Neural cell (in vitro differentiated cells): Measurements from ENCODE around the gene DPP6. TPM values are rescaled to one million over a fixed set of nuclear protein-coding genes. Genes with fewer than 3 reads are reported as not detected.

ENCODE experiments used
- H2AFZ ChIP-seq: fragments of 200-600, 300-800 bp; sonication (generic), shearing (Covaris generic); 2 replicates; pipeline ENCODE4 v1.6.0; 2014; ENCODE audit warnings: low read depth, mild to moderate bottlenecking, antibody characterized with exemption, low read length, moderate library complexity
- H3F3A ChIP-seq: fragments of 200-600 bp; shearing (Covaris generic); 2 replicates; pipeline ENCODE4 v1.6.1; 2016; ENCODE audit warnings: mild to moderate bottlenecking, moderate library complexity, mixed read lengths, antibody characterized with exemption, low read length; ENCODE audit not compliant: insufficient read depth, poor library complexity, severe bottlenecking
- H3K27ac ChIP-seq: fragments of 200-600, 300-800 bp; sonication (generic), shearing (Covaris generic); 2 replicates; pipeline ENCODE4 v1.5.1; 2014; ENCODE audit warnings: mild to moderate bottlenecking, low read length, moderate library complexity
- H3K27me3 ChIP-seq: fragments of 300-800, 200-600 bp; sonication (generic), shearing (Covaris generic); 2 replicates; pipeline ENCODE4 v1.6.0; 2014; ENCODE audit warnings: mild to moderate bottlenecking, low read depth, low read length, moderate library complexity; ENCODE audit not compliant: insufficient read depth
- H3K36me3 ChIP-seq: fragments of 300-800, 200-600 bp; sonication (generic), shearing (Covaris generic); 2 replicates; pipeline ENCODE4 v1.5.1; 2014; ENCODE audit warnings: mild to moderate bottlenecking, antibody characterized with exemption, low read length, moderate library complexity; ENCODE audit not compliant: insufficient read depth
- H3K4me2 ChIP-seq: fragments of 300-800, 200-600 bp; sonication (generic), shearing (Covaris generic); 2 replicates; pipeline ENCODE4 v1.6.0; 2014; ENCODE audit warnings: mild to moderate bottlenecking, low read length
- H3K4me3 ChIP-seq: fragments of 300-800, 200-600 bp; sonication (generic), shearing (Covaris generic); 2 replicates; pipeline ENCODE4 v1.5.1; 2014; ENCODE audit warnings: mild to moderate bottlenecking, low read length, moderate library complexity
- H3K79me2 ChIP-seq: fragments of 200-600 bp; shearing (Covaris generic); replicated peaks from 2 replicates; pipeline ENCODE4 v1.6.0; 2014; ENCODE audit warnings: mild to moderate bottlenecking, low read length, moderate library complexity; ENCODE audit not compliant: insufficient read depth
- H3K9ac ChIP-seq: fragments of 300-800, 200-600 bp; sonication (generic), shearing (Covaris generic); 2 replicates; pipeline ENCODE4 v1.6.1; 2016; ENCODE audit warnings: mild to moderate bottlenecking, low read length, mixed read lengths
- H3K9me2 ChIP-seq: fragments of 200-600 bp; shearing (Covaris generic); 2 replicates; pipeline ENCODE4 v1.6.1; 2016; ENCODE audit warnings: mild to moderate bottlenecking, low read length, mixed read lengths; ENCODE audit not compliant: insufficient read depth
- H3K9me3 ChIP-seq: fragments of 200-600, 300-800 bp; sonication (generic), shearing (Covaris generic); 2 replicates; pipeline ENCODE4 v1.6.1; 2016; ENCODE audit warnings: mild to moderate bottlenecking, mixed run types, low read length, moderate library complexity, mixed read lengths
- H4K20me1 ChIP-seq: fragments of 200-600 bp; shearing (Covaris generic); 2 replicates; pipeline ENCODE4 v1.6.1; 2016; ENCODE audit warnings: mild to moderate bottlenecking, mixed run types; ENCODE audit not compliant: insufficient read depth
- EP300 ChIP-seq: fragments of 450-650 bp; conservative IDR thresholded peaks from 2 replicates; pipeline ENCODE4 v1.6.1; 2014; ENCODE audit warnings: antibody characterized with exemption, mild to moderate bottlenecking, moderate library complexity; ENCODE audit not compliant: poor library complexity, severe bottlenecking
- EZH2 ChIP-seq: fragments of 200-600, 300-800 bp; shearing (Covaris generic), sonication (generic); IDR thresholded peaks from 2 replicates; pipeline ENCODE4 v1.6.1; 2014; ENCODE audit warnings: antibody characterized with exemption, low read length, borderline replicate concordance, mild to moderate bottlenecking; ENCODE audit not compliant: insufficient read depth, poor library complexity, severe bottlenecking
- MXI1 ChIP-seq: fragments of 450-650 bp; conservative IDR thresholded peaks from 2 replicates; pipeline ENCODE4 v1.6.1; 2014; ENCODE audit warnings: antibody characterized with exemption, mild to moderate bottlenecking; ENCODE audit not compliant: poor library complexity, severe bottlenecking
- POLR2AphosphoS5 ChIP-seq: IDR thresholded peaks from 2 replicates; pipeline ENCODE4 v1.6.1; 2012
- RAD21 ChIP-seq: fragments of 450-650 bp; conservative IDR thresholded peaks from 2 replicates; pipeline ENCODE4 v1.6.1; 2014; ENCODE audit warnings: antibody characterized with exemption, mild to moderate bottlenecking, moderate library complexity
- SMC3 ChIP-seq: fragments of 450-650 bp; conservative IDR thresholded peaks from 2 replicates; pipeline ENCODE4 v1.6.1; 2014; ENCODE audit warnings: antibody characterized with exemption, mild to moderate bottlenecking, moderate library complexity; ENCODE audit not compliant: poor library complexity
- TAF1 ChIP-seq: IDR thresholded peaks from 2 replicates; pipeline ENCODE4 v1.6.1; 2012; ENCODE audit warnings: low read depth
- polyA plus RNA-seq: library from polyadenylated mRNA; depleted of rRNA; stranded (reverse); fragments of >200 nt; gene quantifications from 2 replicates; pipeline ENCODE4 v1.2.3, GENCODE V29; 2014
- TF ChIP-seq, protein P1 (sequence below): IDR thresholded peaks from 2 replicates; pipeline ENCODE4 v1.6.1; 2012; ENCODE audit warnings: borderline replicate concordance
- TF ChIP-seq, protein P2 (sequence below): fragments of 450-650 bp; IDR thresholded peaks from 2 replicates; pipeline ENCODE4 v1.5.1; 2014; ENCODE audit warnings: antibody characterized with exemption, mild to moderate bottlenecking, moderate library complexity; ENCODE audit not compliant: poor library complexity, severe bottlenecking

Gene DPP6
- polyA plus RNA-seq, 1 donor from 2014 or later: 20.4 TPM

DNA sequence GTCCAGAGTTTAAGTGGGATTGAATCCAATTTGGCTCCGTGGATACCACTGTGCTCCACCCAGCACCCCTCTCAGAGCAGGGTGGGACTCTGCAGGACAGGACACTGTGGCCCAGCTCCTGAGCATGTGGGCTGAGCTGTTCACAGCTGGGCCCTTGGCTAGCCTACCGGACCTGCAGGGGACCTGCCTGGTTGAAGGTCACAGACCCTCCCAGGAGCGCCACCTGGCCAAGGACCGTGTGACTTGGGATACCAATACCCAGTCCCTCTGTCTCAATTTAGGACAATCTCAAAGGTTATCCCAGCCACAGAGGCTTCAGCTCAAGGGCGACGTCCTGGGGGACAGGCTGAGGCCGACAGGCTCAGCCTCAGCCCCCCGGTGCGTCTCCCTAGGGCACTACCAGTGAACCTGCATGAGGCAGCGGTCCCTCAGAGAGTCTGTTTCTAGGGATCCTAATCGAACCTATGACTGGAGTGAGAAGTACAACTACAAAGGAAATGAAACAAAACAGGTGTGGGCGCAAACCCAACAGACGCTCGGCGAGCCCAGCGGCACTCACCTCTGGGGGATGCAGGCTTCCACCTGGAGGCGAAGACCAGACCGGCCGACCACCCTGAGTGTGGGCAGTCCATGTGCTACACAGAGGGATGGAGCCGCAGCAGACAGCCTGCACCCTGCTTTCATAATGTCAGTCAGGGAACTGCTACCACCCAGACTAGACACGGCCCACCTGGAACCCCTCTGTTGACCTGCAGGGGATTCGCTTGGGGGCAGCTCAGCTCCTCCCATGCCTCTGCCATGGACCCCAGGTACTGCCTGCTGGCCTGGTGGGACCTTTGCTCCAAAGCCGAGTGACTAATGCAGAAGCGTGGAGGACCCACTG, 847.0 kb downstream of the DPP6 start:
- H3K79me2 ChIP-seq: no peaks in the 10 kb centered on the region
- no peaks in the 10 kb centered on the region for H3K9me3 ChIP-seq
- TF ChIP-seq POLR2AphosphoS5: no peak
- no peak for TF ChIP-seq SMC3
- TF ChIP-seq, protein P1, sequence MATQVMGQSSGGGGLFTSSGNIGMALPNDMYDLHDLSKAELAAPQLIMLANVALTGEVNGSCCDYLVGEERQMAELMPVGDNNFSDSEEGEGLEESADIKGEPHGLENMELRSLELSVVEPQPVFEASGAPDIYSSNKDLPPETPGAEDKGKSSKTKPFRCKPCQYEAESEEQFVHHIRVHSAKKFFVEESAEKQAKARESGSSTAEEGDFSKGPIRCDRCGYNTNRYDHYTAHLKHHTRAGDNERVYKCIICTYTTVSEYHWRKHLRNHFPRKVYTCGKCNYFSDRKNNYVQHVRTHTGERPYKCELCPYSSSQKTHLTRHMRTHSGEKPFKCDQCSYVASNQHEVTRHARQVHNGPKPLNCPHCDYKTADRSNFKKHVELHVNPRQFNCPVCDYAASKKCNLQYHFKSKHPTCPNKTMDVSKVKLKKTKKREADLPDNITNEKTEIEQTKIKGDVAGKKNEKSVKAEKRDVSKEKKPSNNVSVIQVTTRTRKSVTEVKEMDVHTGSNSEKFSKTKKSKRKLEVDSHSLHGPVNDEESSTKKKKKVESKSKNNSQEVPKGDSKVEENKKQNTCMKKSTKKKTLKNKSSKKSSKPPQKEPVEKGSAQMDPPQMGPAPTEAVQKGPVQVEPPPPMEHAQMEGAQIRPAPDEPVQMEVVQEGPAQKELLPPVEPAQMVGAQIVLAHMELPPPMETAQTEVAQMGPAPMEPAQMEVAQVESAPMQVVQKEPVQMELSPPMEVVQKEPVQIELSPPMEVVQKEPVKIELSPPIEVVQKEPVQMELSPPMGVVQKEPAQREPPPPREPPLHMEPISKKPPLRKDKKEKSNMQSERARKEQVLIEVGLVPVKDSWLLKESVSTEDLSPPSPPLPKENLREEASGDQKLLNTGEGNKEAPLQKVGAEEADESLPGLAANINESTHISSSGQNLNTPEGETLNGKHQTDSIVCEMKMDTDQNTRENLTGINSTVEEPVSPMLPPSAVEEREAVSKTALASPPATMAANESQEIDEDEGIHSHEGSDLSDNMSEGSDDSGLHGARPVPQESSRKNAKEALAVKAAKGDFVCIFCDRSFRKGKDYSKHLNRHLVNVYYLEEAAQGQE: no peak
- no peak for TF ChIP-seq EZH2
- no peak for TF ChIP-seq EP300
- TF ChIP-seq MXI1: no peak
- TF ChIP-seq RAD21: no peak
- TF ChIP-seq, protein P2, sequence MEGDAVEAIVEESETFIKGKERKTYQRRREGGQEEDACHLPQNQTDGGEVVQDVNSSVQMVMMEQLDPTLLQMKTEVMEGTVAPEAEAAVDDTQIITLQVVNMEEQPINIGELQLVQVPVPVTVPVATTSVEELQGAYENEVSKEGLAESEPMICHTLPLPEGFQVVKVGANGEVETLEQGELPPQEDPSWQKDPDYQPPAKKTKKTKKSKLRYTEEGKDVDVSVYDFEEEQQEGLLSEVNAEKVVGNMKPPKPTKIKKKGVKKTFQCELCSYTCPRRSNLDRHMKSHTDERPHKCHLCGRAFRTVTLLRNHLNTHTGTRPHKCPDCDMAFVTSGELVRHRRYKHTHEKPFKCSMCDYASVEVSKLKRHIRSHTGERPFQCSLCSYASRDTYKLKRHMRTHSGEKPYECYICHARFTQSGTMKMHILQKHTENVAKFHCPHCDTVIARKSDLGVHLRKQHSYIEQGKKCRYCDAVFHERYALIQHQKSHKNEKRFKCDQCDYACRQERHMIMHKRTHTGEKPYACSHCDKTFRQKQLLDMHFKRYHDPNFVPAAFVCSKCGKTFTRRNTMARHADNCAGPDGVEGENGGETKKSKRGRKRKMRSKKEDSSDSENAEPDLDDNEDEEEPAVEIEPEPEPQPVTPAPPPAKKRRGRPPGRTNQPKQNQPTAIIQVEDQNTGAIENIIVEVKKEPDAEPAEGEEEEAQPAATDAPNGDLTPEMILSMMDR: no peak
- no peak for TF ChIP-seq TAF1
- no peak overlapping the region for H3K4me2 ChIP-seq
- H2AFZ ChIP-seq: no peak overlapping the region
- H3K27ac ChIP-seq: no peak overlapping the region
- no peaks in the 10 kb centered on the region for H3K36me3 ChIP-seq
- no peak overlapping the region for H3K4me3 ChIP-seq
- no peak overlapping the region for H3K9ac ChIP-seq
- no peaks in the 10 kb centered on the region for H3F3A ChIP-seq
- H4K20me1 ChIP-seq: no peaks in the 10 kb centered on the region
- H3K27me3 ChIP-seq: no peaks in the 10 kb centered on the region
- no peaks in the 10 kb centered on the region for H3K9me2 ChIP-seq

DNA sequence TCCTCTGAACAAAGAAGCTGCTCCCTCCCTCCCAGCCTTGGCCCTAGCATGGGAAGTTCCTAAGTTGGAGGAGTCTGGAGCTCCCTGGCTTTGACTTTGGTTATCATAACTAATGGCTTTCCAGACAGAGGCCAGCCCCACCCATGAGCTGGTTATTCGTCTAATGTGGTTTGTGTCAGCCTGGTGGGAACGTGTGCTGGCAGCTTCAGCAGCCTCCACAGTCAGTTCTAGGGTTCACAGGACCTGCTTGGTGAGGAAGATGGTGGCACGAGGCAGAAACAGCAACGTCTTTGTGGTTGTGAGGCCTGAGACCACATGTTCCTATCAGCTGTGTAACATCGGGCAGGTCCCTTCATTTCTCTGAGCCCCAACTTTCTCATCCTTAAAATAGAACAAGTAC, 847.7 kb downstream of the DPP6 start:
- H3K9me3 ChIP-seq: no peaks in the 10 kb centered on the region
- no peaks in the 10 kb centered on the region for H3K9me2 ChIP-seq
- H3K36me3 ChIP-seq: no peaks in the 10 kb centered on the region
- H3K79me2 ChIP-seq: no peaks in the 10 kb centered on the region
- no peak overlapping the region for H3K9ac ChIP-seq
- no peak overlapping the region for H3K27ac ChIP-seq
- no peak overlapping the region for H3K4me2 ChIP-seq
- no peak overlapping the region for H3K4me3 ChIP-seq
- H4K20me1 ChIP-seq: no peaks in the 10 kb centered on the region
- no peaks in the 10 kb centered on the region for H3F3A ChIP-seq
- H3K27me3 ChIP-seq: no peaks in the 10 kb centered on the region
- TF ChIP-seq MXI1 (no peak), RAD21 (no peak), SMC3 (no peak), TAF1 (no peak), EP300 (no peak), POLR2AphosphoS5 (no peak), EZH2 (no peak)
- TF ChIP-seq, protein P1: no peak
- TF ChIP-seq, protein P2: no peak
- H2AFZ ChIP-seq: no peak overlapping the region
